NCI-H524 (cell line): Measurements from ENCODE around the gene SGCD.

Experiments
- DNase-seq, 2 experiments: peaks; one replicate each; lab custom pipeline; 2025; lab: John Stamatoyannopoulos, UW

SGCD gene

GRCh38 chr5:156326718-156327259, at the start of gene SGCD:
Gene SGCD (plus strand): TSS chr5:156327164.
- DNase-seq = peak; percentile 45 to 71

GRCh38 chr5:156277290-156277689, 49.7 kb upstream of the SGCD start:
- DNase-seq = no peak

GRCh38 chr5:156295431-156295830, 31.5 kb upstream of the SGCD start:
- peak; percentile 81 to 94 for DNase-seq

GRCh38 chr5:156310115-156310514, 16.8 kb upstream of the SGCD start:
- DNase-seq = no peak

GRCh38 chr5:156312897-156313694, 13.9 kb upstream of the SGCD start:
- no peak for DNase-seq

GRCh38 chr5:156314416-156314815, 12.5 kb upstream of the SGCD start:
- no peak for DNase-seq

GRCh38 chr5:156322666-156323065, 4.3 kb upstream of the SGCD start:
- peak; percentile 52 to 89 for DNase-seq

- no peak for DNase-seq
Measured at GRCh38 chr5:156327296-156327695, 332 bp downstream of the SGCD start.

- peak in 1 of 2 experiments; percentile 13 for DNase-seq
Measured at GRCh38 chr5:156328161-156328560, 1.2 kb downstream of the SGCD start.

GRCh38 chr5:156328766-156329165, 1.8 kb downstream of the SGCD start:
- no peak for DNase-seq

- no peak for DNase-seq
Measured at GRCh38 chr5:156329171-156329611, 2.2 kb downstream of the SGCD start.

GRCh38 chr5:156330141-156330870, 3.3 kb downstream of the SGCD start:
- no peak for DNase-seq

GRCh38 chr5:156331181-156331580, 4.2 kb downstream of the SGCD start:
- DNase-seq = no peak

- DNase-seq = no peak
Measured at GRCh38 chr5:156331845-156332244, 4.9 kb downstream of the SGCD start.

GRCh38 chr5:156332245-156332644, 5.3 kb downstream of the SGCD start:
- DNase-seq = no peak

GRCh38 chr5:156339139-156339841, 12.3 kb downstream of the SGCD start:
- DNase-seq = peak in 1 of 2 experiments; percentile 62

- no peak for DNase-seq
Measured at GRCh38 chr5:156340893-156341292, 13.9 kb downstream of the SGCD start.

- DNase-seq = no peak
Measured at GRCh38 chr5:156350256-156350655, 23.3 kb downstream of the SGCD start.

GRCh38 chr5:156351423-156351822, 24.5 kb downstream of the SGCD start:
- no peak for DNase-seq

GRCh38 chr5:156354571-156354970, 27.6 kb downstream of the SGCD start:
- DNase-seq = no peak

GRCh38 chr5:156356238-156356637, 29.3 kb downstream of the SGCD start:
- no peak for DNase-seq

GRCh38 chr5:156359476-156359875, 32.5 kb downstream of the SGCD start:
- DNase-seq = peak; percentile 44 to 81
